H1 (cell line): ENCODE results near the gene TM4SF18. TPM values are rescaled to one million over a fixed set of nuclear protein-coding genes. Genes with fewer than 3 reads are reported as not detected.

Experiments
- CTCF ChIA-PET: fragments of 300-600 bp; sonication (Branson Sonifier 250); formaldehyde crosslinking; loops from one replicate; lab custom pipeline; 2021; ENCODE audit not compliant: partially characterized antibody; lab: Charles Lee
- POLR2A ChIA-PET: fragments of 300-600 bp; sonication (Branson Sonifier 250); formaldehyde crosslinking; loops from one replicate; lab custom pipeline; 2021; ENCODE audit warnings: inconsistent platforms; ENCODE audit not compliant: partially characterized antibody; lab: Charles Lee
- DNase-seq, 2 experiments: peaks; one replicate each; pipeline versions ENCODE4 v3.0.0 to v3.0.0-alpha.2; 2010 to 2022; ENCODE audit warnings: low spot score in 2 of 2, low read depth in 1 of 2, mixed read lengths in 1 of 2
- FAIRE-seq: peaks from 2 replicates; lab custom pipeline; 2011; peaks lifted over from hg19 to GRCh38; lab: Jason Lieb, UNC
- H2AFZ ChIP-seq: 2 replicates; pipeline ENCODE4 v1.8.1; 2012; ENCODE audit warnings: low read length, inconsistent platforms
- H2AK5ac ChIP-seq: 2 replicates; pipeline ENCODE4 v1.6.1; 2013; ENCODE audit warnings: low read depth, low read length
- H2BK120ac ChIP-seq: replicated peaks from 2 replicates; pipeline ENCODE3; 2013; ENCODE audit warnings: low read depth, low read length, inconsistent platforms
- H2BK12ac ChIP-seq: 2 replicates; pipeline ENCODE4 v1.6.1; 2013; ENCODE audit warnings: low read depth, low read length
- H2BK15ac ChIP-seq: 2 replicates; pipeline ENCODE4 v1.6.1; 2013; ENCODE audit warnings: low read length
- H2BK20ac ChIP-seq: 2 replicates; pipeline ENCODE4 v1.6.1; 2013; ENCODE audit warnings: low read length
- H2BK5ac ChIP-seq: 2 replicates; pipeline ENCODE4 v1.6.1; 2013; ENCODE audit warnings: low read depth, low read length
- H3K14ac ChIP-seq: 2 replicates; pipeline ENCODE4 v1.6.1; 2013; ENCODE audit warnings: inconsistent platforms; ENCODE audit not compliant: insufficient read length
- H3K18ac ChIP-seq: 2 replicates; pipeline ENCODE4 v1.6.1; 2013; ENCODE audit warnings: low read length; ENCODE audit errors: extremely low read depth
- H3K23ac ChIP-seq: 2 replicates; pipeline ENCODE4 v1.6.1; 2013; ENCODE audit warnings: inconsistent platforms; ENCODE audit not compliant: insufficient read length
- H3K23me2 ChIP-seq: 2 replicates; pipeline ENCODE4 v1.6.1; 2013; ENCODE audit warnings: low read depth, low read length
- H3K27ac ChIP-seq: 2 replicates; pipeline ENCODE4 v1.6.1; 2011; ENCODE audit warnings: low read depth, low read length, inconsistent platforms
- H3K27me3 ChIP-seq, 4 experiments: replicated peaks in 1 of 4; 1 replicate in 1 of 4; 2 replicates in 3 of 4; pipeline versions ENCODE4 v1.6.1 to v1.8.1; 2011 to 2013; ENCODE audit warnings: low read length in 3 of 4, mild to moderate bottlenecking in 3 of 4, inconsistent platforms in 2 of 4, mixed read lengths in 2 of 4, moderate library complexity in 1 of 4; ENCODE audit not compliant: control insufficient read depth in 3 of 4, insufficient read depth in 3 of 4; ENCODE audit errors: extremely low read depth in 1 of 4
- H3K36me3 ChIP-seq, 4 experiments: 2 replicates each; pipeline versions ENCODE4 v1.6.1 to v1.8.1; 2011 to 2013; ENCODE audit warnings: mild to moderate bottlenecking in 4 of 4, low read length in 3 of 4, moderate library complexity in 2 of 4, control low read depth in 1 of 4, inconsistent platforms in 1 of 4; ENCODE audit not compliant: insufficient read depth in 4 of 4, control insufficient read depth in 2 of 4
- H3K4ac ChIP-seq: replicated peaks from 2 replicates; pipeline ENCODE3; 2013; ENCODE audit warnings: low read length, low read depth, mixed read lengths, inconsistent platforms; ENCODE audit not compliant: insufficient read length
- H3K4me1 ChIP-seq, 4 experiments: replicated peaks in 1 of 4; 1 replicate in 1 of 4; 2 replicates in 3 of 4; pipeline versions ENCODE4 v1.6.1 to v1.8.1; 2011 to 2013; ENCODE audit warnings: low read length in 3 of 4, inconsistent platforms in 2 of 4, mixed read lengths in 1 of 4; ENCODE audit not compliant: insufficient read depth in 4 of 4, control insufficient read depth in 3 of 4
- H3K4me2 ChIP-seq, 2 experiments: 2 replicates each; pipeline versions ENCODE4 v1.6.1 to v1.8.1; 2011 to 2013; ENCODE audit warnings: low read depth in 2 of 2, low read length in 2 of 2, control low read depth in 1 of 2, inconsistent platforms in 1 of 2, mild to moderate bottlenecking in 1 of 2; ENCODE audit not compliant: insufficient read depth in 1 of 2
- H3K4me3 ChIP-seq, 4 experiments: fragments of 200-600, 300-600 bp in 1 of 4; sonication (generic), shearing (Covaris generic), sonication (Bioruptor Twin) in 1 of 4; 2 replicates each; pipeline versions ENCODE4 v1.5.1 to v1.8.1; 2011 to 2016; ENCODE audit warnings: low read length in 4 of 4, low read depth in 3 of 4, control low read depth in 2 of 4, inconsistent platforms in 2 of 4, mild to moderate bottlenecking in 2 of 4, mixed read lengths in 1 of 4, moderate library complexity in 1 of 4; ENCODE audit not compliant: insufficient read depth in 2 of 4; ENCODE audit errors: extremely low read depth in 1 of 4
- H3K56ac ChIP-seq: replicated peaks from 2 replicates; pipeline ENCODE3; 2013; ENCODE audit warnings: low read depth, mild to moderate bottlenecking, mixed read lengths, low read length, inconsistent platforms; ENCODE audit not compliant: insufficient read length
- H3K79me1 ChIP-seq: 2 replicates; pipeline ENCODE4 v1.6.1; 2013; ENCODE audit warnings: low read depth, low read length, control low read depth
- H3K79me2 ChIP-seq, 2 experiments: 2 replicates each; pipeline versions ENCODE4 v1.6.1 to v1.8.1; 2012 to 2013; ENCODE audit warnings: low read length in 2 of 2, mild to moderate bottlenecking in 2 of 2, inconsistent platforms in 1 of 2; ENCODE audit not compliant: insufficient read depth in 2 of 2, control insufficient read depth in 1 of 2
- H3K9ac ChIP-seq, 4 experiments: replicated peaks in 1 of 4; 1 replicate in 1 of 4; 2 replicates in 3 of 4; pipeline versions ENCODE4 v1.6.1 to v1.8.1; 2011 to 2013; ENCODE audit warnings: low read depth in 3 of 4, low read length in 3 of 4, control low read depth in 2 of 4, mild to moderate bottlenecking in 2 of 4, moderate library complexity in 2 of 4, inconsistent platforms in 1 of 4; ENCODE audit errors: extremely low read depth in 1 of 4
- H3K9me3 ChIP-seq, 2 experiments: 2 replicates each; pipeline versions ENCODE4 v1.6.1 to v1.8.1; 2012 to 2013; ENCODE audit warnings: mild to moderate bottlenecking in 2 of 2, moderate library complexity in 2 of 2, control low read depth in 1 of 2, inconsistent platforms in 1 of 2, low read depth in 1 of 2, low read length in 1 of 2, mixed read lengths in 1 of 2; ENCODE audit not compliant: insufficient read depth in 2 of 2
- H4K20me1 ChIP-seq, 2 experiments: replicated peaks in 1 of 2; 2 replicates each; pipeline versions ENCODE3 to v1.8.1; 2011 to 2013; ENCODE audit warnings: inconsistent platforms in 2 of 2, low read length in 2 of 2, mild to moderate bottlenecking in 1 of 2; ENCODE audit not compliant: insufficient read depth in 2 of 2, control insufficient read depth in 1 of 2
- H4K5ac ChIP-seq: 2 replicates; pipeline ENCODE4 v1.6.1; 2013; ENCODE audit warnings: low read length, low read depth, mixed read lengths, inconsistent platforms; ENCODE audit not compliant: insufficient read length
- H4K8ac ChIP-seq: 2 replicates; pipeline ENCODE4 v1.8.0; 2013; ENCODE audit warnings: mild to moderate bottlenecking, moderate library complexity, low read length, inconsistent platforms; ENCODE audit not compliant: insufficient read depth; ENCODE audit errors: extremely low read depth
- H4K91ac ChIP-seq: replicated peaks from 2 replicates; pipeline ENCODE3; 2013; ENCODE audit warnings: low read length, mixed read lengths, inconsistent platforms; ENCODE audit not compliant: insufficient read length
- BACH1 ChIP-seq: IDR thresholded peaks from 2 replicates; pipeline ENCODE4 v1.6.1; 2012; ENCODE audit warnings: low read length, improper control_type of control experiment
- EGR1 ChIP-seq: IDR thresholded peaks from 2 replicates; pipeline ENCODE4 v1.6.1; 2011; ENCODE audit warnings: low read depth, low read length, borderline replicate concordance
- GABPA ChIP-seq: IDR thresholded peaks from 2 replicates; pipeline ENCODE4 v1.6.1; 2011; ENCODE audit warnings: mild to moderate bottlenecking, low read length, moderate library complexity, borderline replicate concordance; ENCODE audit not compliant: insufficient read depth
- GTF2F1 ChIP-seq: IDR thresholded peaks from 2 replicates; pipeline ENCODE4 v1.6.1; 2012; ENCODE audit warnings: low read depth, low read length, improper control_type of control experiment, borderline replicate concordance
- MAFK ChIP-seq: IDR thresholded peaks from 2 replicates; pipeline ENCODE4 v1.6.1; 2012; ENCODE audit warnings: low read depth, mild to moderate bottlenecking, improper control_type of control experiment, low read length
- POLR2A ChIP-seq, 2 experiments: IDR thresholded peaks; 1 replicate in 1 of 2; 2 replicates in 1 of 2; pipeline ENCODE4 v1.6.1; 2011; ENCODE audit warnings: low read depth in 2 of 2, low read length in 2 of 2, mild to moderate bottlenecking in 2 of 2; ENCODE audit errors: control extremely low read depth in 1 of 2
- RAD21 ChIP-seq, 2 experiments: IDR thresholded peaks in 1 of 2; conservative IDR thresholded peaks in 1 of 2; 2 replicates each; pipeline ENCODE4 v1.6.1; 2011; ENCODE audit warnings: low read depth in 2 of 2, low read length in 2 of 2, improper control_type of control experiment in 1 of 2, inconsistent platforms in 1 of 2, mild to moderate bottlenecking in 1 of 2, moderate library complexity in 1 of 2
- SP1 ChIP-seq: IDR thresholded peaks from 2 replicates; pipeline ENCODE4 v1.6.1; 2011; ENCODE audit warnings: low read depth, low read length
- TAF7 ChIP-seq: optimal IDR thresholded peaks from 2 replicates; pipeline ENCODE3; 2011; ENCODE audit warnings: low read depth, mild to moderate bottlenecking, inconsistent platforms, low read length, moderate library complexity, borderline replicate concordance
- TBP ChIP-seq: IDR thresholded peaks from 2 replicates; pipeline ENCODE4 v1.6.1; 2011; ENCODE audit warnings: low read depth, low read length, improper control_type of control experiment
- YY1 ChIP-seq: IDR thresholded peaks from 2 replicates; pipeline ENCODE4 v1.6.1; 2011; ENCODE audit warnings: low read depth, mild to moderate bottlenecking, low read length
- WGBS, 2 experiments: shearing (Covaris generic) in 1 of 2; methylation state at CpG; one replicate each; pipeline versions ENCODE4 v1.1.6 to v1.1.7; 2013 to 2015; ENCODE audit warnings: low lambda C conversion rate in 2 of 2, mixed read lengths in 2 of 2, inconsistent platforms in 1 of 2, low coverage in 1 of 2, missing lambda C conversion rate in 1 of 2; ENCODE audit not compliant: insufficient replicate concordance in 2 of 2, insufficient coverage in 1 of 2, insufficient read length in 1 of 2; ENCODE audit errors: extremely low coverage in 1 of 2, missing lambda C conversion rate in 1 of 2; 5-methylcytosine and 5-hydroxymethylcytosine counted together
- polyA plus RNA-seq, 7 experiments: library from polyadenylated mRNA; depleted of rRNA in 3 of 7; stranded (reverse) in 5 of 7; unstranded in 2 of 7; fragments of >200 nt in 5 of 7; fragments of 200-250 nt in 2 of 7; gene quantifications; 1 replicate in 5 of 7; 2 replicates in 1 of 7; 4 replicates in 1 of 7; pipeline versions ENCODE4 v1.2.1 to v1.2.3, GENCODE V29; 2011 to 2013; ENCODE audit warnings: missing spikeins in 2 of 7, mixed read lengths in 2 of 7
- total RNA-seq: library from RNA; stranded (reverse); fragmentation: NEBNext Ultra II Directional; extraction: Animal tissue kit (Norgen Biotek cat#: 25700); gene quantifications from 2 replicates; pipeline ENCODE4 v1.2.1, GENCODE V29; 2021
- TF ChIP-seq, protein P1 (sequence below): IDR thresholded peaks from 2 replicates; pipeline ENCODE4 v1.6.1; 2012; ENCODE audit warnings: low read length, inconsistent platforms
- TF ChIP-seq, protein P2 (sequence below): IDR thresholded peaks from 2 replicates; pipeline ENCODE4 v1.6.1; 2012; ENCODE audit warnings: inconsistent platforms

Gene TM4SF18
- total and polyA plus RNA-seq, 2 of the 8 experiments (the other 6 are each of a cell fraction or from before 2014, with no cell fraction given): 2.9 to 13.6 TPM

DNA sequence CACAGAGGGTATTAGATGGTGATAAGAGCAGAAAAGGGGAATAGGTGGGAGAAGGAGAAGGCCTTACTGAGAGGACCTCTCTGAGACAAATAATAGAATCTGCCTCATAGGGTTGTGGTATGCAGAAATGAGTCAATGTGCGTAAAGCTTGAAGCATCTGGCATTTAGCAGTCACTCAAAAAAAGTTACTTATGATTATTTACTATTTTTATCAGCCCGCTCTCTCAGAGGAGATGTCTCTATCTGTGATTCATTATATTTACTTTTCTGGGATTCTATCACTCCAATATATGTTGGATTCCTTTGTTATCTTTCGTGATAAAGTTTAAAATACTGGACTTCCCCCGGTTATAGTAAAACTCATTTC is 48.6 kb upstream of the TM4SF18 start:
- H2AK5ac ChIP-seq: no peak overlapping the region
- H2BK120ac ChIP-seq: no peak overlapping the region
- H3K4me2 ChIP-seq: no peak overlapping the region
- no peak overlapping the region for H2AFZ ChIP-seq
- no peaks in the 10 kb centered on the region for H3K23me2 ChIP-seq
- no peak overlapping the region for H4K91ac ChIP-seq
- DNase-seq (no peak), FAIRE-seq (no peak)
- H2BK12ac ChIP-seq: no peak overlapping the region
- no peak overlapping the region for H3K18ac ChIP-seq
- CTCF ChIA-PET: interaction anchor here (0.6 to 1.5 kb wide), 5 partner anchors 19 to 98 kb away, joined by 4 to 7 read pairs (median 4); no protein-coding TSS in a partner anchor
- no peak overlapping the region for H4K8ac ChIP-seq
- no peaks in the 10 kb centered on the region for H3K79me1 ChIP-seq
- no peak overlapping the region for H3K4me3 ChIP-seq
- WGBS, 2 experiments: 92% methylated on average over 4 of the region's 4 CpGs; no CpG with 5 or more reads in 1 of the 2 experiments
- POLR2A ChIA-PET: interaction anchor here (0.6 kb wide), 1 partner anchor 289 kb away, joined by 3 read pairs; no protein-coding TSS in a partner anchor
- no peak overlapping the region for H3K4ac ChIP-seq
- peaks cover 0 to 6% of the 10 kb centered on the region in 2 experiments; a peak in 1 of 4 replicates for H3K9me3 ChIP-seq
- no peaks in the 10 kb centered on the region for H4K20me1 ChIP-seq
- no peak overlapping the region for H2BK5ac ChIP-seq
- no peak overlapping the region for H3K14ac ChIP-seq
- no peak overlapping the region for H3K27ac ChIP-seq
- no peak overlapping the region for H4K5ac ChIP-seq
- H3K4me1 ChIP-seq: peaks cover 0 to 5% (median 1%) of the 10 kb centered on the region in 4 experiments; a peak in 4 of 7 replicates
- no peak overlapping the region for H3K23ac ChIP-seq
- H2BK15ac ChIP-seq: no peak overlapping the region
- no peak overlapping the region for H2BK20ac ChIP-seq
- no peak overlapping the region for H3K56ac ChIP-seq
- H3K79me2 ChIP-seq: no peaks in the 10 kb centered on the region
- no peaks in the 10 kb centered on the region for H3K36me3 ChIP-seq
- no peak overlapping the region for H3K9ac ChIP-seq
- H3K27me3 ChIP-seq: no peaks in the 10 kb centered on the region
- no peak for TF ChIP-seq YY1
- TF ChIP-seq GABPA: no peak
- TF ChIP-seq, protein P1, sequence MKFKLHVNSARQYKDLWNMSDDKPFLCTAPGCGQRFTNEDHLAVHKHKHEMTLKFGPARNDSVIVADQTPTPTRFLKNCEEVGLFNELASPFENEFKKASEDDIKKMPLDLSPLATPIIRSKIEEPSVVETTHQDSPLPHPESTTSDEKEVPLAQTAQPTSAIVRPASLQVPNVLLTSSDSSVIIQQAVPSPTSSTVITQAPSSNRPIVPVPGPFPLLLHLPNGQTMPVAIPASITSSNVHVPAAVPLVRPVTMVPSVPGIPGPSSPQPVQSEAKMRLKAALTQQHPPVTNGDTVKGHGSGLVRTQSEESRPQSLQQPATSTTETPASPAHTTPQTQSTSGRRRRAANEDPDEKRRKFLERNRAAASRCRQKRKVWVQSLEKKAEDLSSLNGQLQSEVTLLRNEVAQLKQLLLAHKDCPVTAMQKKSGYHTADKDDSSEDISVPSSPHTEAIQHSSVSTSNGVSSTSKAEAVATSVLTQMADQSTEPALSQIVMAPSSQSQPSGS: no peak
- TF ChIP-seq EGR1: no peak
- no peak for TF ChIP-seq RAD21 (IDR thresholded peaks at IDR 0.05 in 1 of 2, conservative IDR thresholded peaks at IDR 0.05 in 1 of 2; ENCODE audit: low read depth in 2 of 2, low read length in 2 of 2)
- TF ChIP-seq SP1: no peak
- no peak for TF ChIP-seq GTF2F1
- no peak for TF ChIP-seq TBP
- no peak for TF ChIP-seq BACH1
- TF ChIP-seq TAF7: no peak
- no peak for TF ChIP-seq POLR2A (IDR thresholded peaks at IDR 0.05; ENCODE audit: control extremely low read depth in 1 of 2, low read depth in 2 of 2, low read length in 2 of 2)
- TF ChIP-seq, protein P2, sequence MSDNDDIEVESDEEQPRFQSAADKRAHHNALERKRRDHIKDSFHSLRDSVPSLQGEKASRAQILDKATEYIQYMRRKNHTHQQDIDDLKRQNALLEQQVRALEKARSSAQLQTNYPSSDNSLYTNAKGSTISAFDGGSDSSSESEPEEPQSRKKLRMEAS: no peak
- TF ChIP-seq MAFK: no peak
